Cardiac ventricle fibroblast (primary cell): ENCODE data around the gene SLC25A44. TPM values are rescaled to one million over a fixed set of nuclear protein-coding genes. Genes with fewer than 3 reads are reported as not detected.

Experiments used
- total RNA-seq: library from RNA; depleted of rRNA; stranded (reverse); fragments of >200 nt; gene quantifications from 2 replicates; pipeline ENCODE4 v1.2.3, GENCODE V29; 2015

The SLC25A44 gene, protein sequence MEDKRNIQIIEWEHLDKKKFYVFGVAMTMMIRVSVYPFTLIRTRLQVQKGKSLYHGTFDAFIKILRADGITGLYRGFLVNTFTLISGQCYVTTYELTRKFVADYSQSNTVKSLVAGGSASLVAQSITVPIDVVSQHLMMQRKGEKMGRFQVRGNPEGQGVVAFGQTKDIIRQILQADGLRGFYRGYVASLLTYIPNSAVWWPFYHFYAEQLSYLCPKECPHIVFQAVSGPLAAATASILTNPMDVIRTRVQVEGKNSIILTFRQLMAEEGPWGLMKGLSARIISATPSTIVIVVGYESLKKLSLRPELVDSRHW
- total RNA-seq = 12.4 and 13.0 TPM in 2 replicates

DNA sequence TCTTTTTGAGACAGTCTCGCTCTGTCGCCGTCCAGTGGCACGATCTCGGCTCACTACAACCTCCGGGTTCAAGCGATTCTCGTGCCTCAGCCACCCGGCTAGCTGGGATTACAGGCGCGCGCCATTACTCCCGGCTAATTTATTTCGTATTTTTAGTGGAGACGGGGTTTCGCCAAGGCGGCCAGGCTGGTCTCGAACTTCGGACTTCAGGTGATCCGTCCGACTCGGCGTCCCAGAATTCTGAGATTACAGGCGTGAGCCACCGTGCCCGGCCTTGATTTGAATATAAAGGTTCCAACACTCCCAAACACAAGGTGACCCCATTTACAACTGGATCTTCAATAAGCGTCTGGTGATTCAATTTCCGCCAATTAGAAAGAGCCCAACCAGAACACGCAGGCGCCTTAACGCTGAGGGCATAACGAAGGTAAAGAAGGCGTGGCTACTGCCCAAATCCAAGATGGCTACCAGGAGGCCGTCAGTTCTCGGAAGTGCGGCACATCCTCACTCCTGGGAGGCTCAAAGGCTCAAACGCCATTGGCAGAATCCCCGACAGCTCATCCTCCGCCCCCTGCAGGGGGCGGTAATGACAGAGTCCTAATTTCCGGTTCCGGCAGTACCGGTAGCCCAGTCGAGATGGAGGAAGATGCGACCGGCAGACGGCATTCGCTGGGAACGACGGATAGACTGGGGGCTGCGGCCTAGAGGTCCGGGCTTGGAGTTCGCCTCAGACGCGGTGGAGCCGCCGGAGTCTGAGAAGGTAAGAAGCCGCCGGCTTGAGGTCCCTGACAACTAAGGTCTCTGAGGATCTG, at the start of gene SLC25A44:
TSS of gene SLC25A44 (plus strand) at position 617 of the 812 bp plus-strand sequence. CDS start 5,744 bp downstream, outside the sequence.

DNA sequence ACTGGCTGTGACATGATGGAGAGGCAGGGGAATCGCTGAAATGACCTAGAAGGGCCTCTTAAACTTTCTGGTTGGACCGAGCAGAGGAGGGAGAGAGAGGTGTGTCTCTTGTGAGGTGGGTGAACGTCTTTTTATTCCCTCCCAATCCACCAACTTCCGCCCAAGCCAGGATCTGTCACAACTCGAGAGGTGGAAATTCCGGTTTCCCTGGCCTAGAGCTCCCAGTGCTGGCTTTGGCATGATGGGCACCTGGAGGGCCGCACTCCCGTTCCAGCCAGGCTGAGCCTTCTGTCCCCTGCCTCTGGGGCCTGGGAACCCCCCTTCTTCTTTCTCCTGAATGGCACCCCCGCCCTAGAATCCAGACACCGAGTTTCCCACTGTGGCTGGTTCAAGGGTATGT, 40.5 kb upstream of the SLC25A44 start, which contains the start of gene SEMA4A:
TSS of gene SEMA4A (plus strand) at position 224 of the 400 bp plus-strand sequence. CDS start 994 bp downstream, outside the sequence.

DNA sequence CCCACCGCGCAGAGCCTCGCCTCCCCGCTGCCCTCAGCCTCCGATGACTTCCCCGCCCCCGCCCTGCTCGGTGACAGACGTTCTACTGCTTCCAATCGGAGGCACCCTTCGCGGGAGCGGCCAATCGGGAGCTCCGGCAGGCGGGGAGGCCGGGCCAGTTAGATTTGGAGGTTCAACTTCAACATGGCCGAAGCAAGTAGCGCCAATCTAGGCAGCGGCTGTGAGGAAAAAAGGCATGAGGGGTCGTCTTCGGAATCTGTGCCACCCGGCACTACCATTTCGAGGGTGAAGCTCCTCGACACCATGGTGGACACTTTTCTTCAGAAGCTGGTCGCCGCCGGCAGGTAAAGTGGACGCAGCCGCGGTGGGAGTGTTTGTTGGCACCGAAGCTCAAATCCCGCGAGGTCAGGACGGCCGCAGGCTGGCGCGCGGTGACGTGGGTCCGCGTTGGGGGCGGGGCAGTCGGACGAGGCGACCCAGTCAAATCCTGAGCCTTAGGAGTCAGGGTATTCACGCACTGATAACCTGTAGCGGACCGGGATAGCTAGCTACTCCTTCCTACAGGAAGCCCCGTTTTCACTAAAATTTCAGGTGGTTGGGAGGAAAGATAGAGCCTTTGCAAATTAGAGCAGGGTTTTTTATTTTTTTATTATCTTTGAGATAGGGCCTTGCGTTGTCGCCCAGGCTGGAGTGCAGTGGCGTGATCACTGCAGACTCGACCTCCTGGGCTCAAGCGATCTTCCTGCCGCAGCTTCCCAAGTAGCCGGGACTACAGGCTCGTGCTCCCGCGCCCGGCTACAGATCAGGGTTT, 19.1 kb downstream of the SLC25A44 start, which contains the start of gene PMF1:
TSS of gene PMF1 (plus strand) at position 175 of the 811 bp plus-strand sequence. CDS start at position 184, 9 bp downstream.

DNA sequence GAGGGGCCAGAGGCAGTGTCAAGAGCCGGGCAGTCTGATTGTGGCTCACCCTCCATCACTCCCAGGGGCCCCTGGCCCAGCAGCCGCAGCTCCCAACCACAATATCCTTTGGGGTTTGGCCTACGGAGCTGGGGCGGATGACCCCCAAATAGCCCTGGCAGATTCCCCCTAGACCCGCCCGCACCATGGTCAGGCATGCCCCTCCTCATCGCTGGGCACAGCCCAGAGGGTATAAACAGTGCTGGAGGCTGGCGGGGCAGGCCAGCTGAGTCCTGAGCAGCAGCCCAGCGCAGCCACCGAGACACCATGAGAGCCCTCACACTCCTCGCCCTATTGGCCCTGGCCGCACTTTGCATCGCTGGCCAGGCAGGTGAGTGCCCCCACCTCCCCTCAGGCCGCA, 48.0 kb downstream of the SLC25A44 start, which contains the start of gene BGLAP:
TSS of gene BGLAP (plus strand) at position 259 of the 400 bp plus-strand sequence. CDS start at position 307, 48 bp downstream.

DNA sequence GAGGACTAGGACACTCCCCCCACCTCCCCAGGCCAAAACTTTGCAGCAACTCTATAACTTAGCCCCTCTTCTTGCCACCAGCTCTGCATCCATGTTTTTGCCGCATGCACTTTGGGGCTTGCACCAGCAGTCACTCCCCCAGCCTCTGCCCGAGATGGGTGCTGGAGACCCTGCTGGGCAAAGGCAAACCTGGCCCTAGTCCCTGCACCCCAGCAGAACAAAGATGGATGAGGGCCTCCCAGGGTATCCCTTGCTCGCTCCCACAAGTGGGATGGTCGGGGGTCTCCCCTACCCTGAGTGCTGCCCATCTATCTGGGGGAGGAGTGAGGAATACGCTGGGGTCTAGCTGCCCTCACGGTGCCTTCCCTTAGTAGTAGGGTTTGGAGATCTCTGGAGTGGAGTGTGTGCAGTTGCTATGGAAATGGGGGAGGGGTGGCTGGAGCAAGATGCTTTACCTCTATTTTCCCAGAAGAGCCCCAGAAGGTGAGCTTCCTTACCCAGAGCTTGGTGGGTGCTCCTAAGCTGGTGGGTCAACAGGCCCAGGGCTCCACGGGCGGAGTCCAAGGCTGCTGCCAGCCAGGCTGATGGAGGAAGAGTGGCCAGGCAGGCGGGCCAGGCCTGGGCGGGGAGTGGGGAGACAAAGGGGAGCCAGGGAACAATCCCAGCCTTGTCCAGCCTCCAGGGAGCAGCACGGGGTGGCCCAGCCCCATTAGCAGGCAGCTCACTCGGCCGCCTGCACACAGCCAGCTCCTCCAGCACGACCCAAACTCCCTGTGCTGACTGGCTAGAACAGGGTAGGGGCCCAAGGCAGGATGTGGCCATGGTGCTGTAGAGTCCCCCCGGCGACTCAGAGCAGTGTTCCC, 53.8 kb downstream of the SLC25A44 start, which contains the start of gene PAQR6:
TSS of gene PAQR6 (minus strand) at position 597 of the 863 bp plus-strand sequence. CDS start 1,325 bp downstream, outside the sequence.

Other genes with a start within 250 kb of the SLC25A44 start
- 46.4 and 51.5 TPM in 2 replicates for gene ARHGEF2, start 215.6 kb upstream of the SLC25A44 start, total RNA-seq
- 460 and 537 TPM in 2 replicates for gene SSR2, start 173.2 kb upstream of the SLC25A44 start, total RNA-seq
- gene UBQLN4, start 140.3 kb upstream of the SLC25A44 start, total RNA-seq = 9.1 and 13.3 TPM in 2 replicates
- 69.9 and 81.7 TPM in 2 replicates for gene LAMTOR2, start 139.3 kb upstream of the SLC25A44 start, total RNA-seq
- gene RAB25, start 132.9 kb upstream of the SLC25A44 start, total RNA-seq = not detected in 2 replicates
- gene MEX3A, start 111.6 kb upstream of the SLC25A44 start, total RNA-seq = 0.62 and 3.9 TPM in 2 replicates
- 816 and 907 TPM in 2 replicates for gene LMNA, start 79.4 kb upstream of the SLC25A44 start, total RNA-seq
- gene SEMA4A, start 40.5 kb upstream of the SLC25A44 start, total RNA-seq = 1.8 TPM in 1 of 2 replicates, not detected in the other
- gene PMF1, start 18.9 kb downstream of the SLC25A44 start, total RNA-seq = 28.0 and 38.6 TPM in 2 replicates
- gene BGLAP, start 48.1 kb downstream of the SLC25A44 start, total RNA-seq = 0.59 TPM in 1 of 2 replicates, not detected in the other
- 0.37 TPM in 1 of 2 replicates, not detected in the other for gene PAQR6, start 54.0 kb downstream of the SLC25A44 start, total RNA-seq
- gene SMG5, start 88.7 kb downstream of the SLC25A44 start, total RNA-seq = 24.6 TPM in 2 replicates
- 1.1 and 2.1 TPM in 2 replicates for gene TMEM79, start 90.2 kb downstream of the SLC25A44 start, total RNA-seq
- gene GLMP, start 101.6 kb downstream of the SLC25A44 start, total RNA-seq = 87.1 and 87.4 TPM in 2 replicates
- gene VHLL, start 105.2 kb downstream of the SLC25A44 start, total RNA-seq = not detected in 2 replicates
- gene CCT3, start 144.2 kb downstream of the SLC25A44 start, total RNA-seq = 189 and 190 TPM in 2 replicates
- 0.62 TPM in 1 of 2 replicates, not detected in the other for gene TSACC, start 144.4 kb downstream of the SLC25A44 start, total RNA-seq
- 0.10 TPM in 1 of 2 replicates, not detected in the other for gene RHBG, start 175.1 kb downstream of the SLC25A44 start, total RNA-seq